Suppressor macrophage treated with lipopolysaccharide for 4 hours (primary cell): ENCODE measurements around the gene PEX11B.

ENCODE experiments used
- DNase-seq: peaks from one replicate; pipeline ENCODE4 v3.0.0-alpha.2; 2020

The PEX11B gene

DNA sequence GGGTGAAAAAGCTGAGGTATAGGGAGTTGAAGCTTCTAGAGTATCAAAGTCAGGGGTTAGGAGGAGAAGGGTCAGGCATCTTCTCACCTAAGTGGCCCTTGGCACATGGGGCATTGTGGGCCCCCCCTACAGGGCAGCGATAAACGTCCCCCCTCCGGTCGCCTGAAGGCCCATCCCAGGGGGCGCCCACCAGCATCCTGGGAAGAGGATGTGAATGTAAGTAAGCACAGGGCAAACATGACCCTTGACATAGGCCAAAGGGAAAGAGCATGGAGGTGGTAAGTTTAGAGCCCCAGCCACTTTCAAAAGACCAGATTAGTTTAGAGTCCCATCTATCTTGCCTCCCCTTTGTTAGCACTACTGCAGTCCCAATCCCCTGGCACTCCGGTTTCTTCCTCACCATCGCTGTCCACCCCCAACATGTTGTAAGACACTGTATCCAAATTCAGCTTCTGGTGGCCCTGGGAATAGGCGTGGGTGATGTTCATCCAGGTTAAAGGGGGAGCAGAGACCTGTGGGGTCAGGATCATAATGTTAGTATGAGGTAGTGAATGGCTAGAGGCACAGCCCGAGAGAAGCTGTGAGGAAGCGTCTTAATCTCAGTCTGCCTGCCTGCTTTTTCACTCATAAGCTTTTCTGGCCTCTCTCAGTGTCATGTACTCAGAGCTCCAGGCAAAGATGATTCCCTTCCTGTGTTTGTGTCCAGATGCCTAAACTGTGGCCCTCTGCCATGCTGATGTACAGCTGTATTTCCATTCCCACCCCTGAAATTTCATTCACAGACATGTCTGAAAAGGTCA lies 11.4 kb downstream of the PEX11B start:
- no peak for DNase-seq

DNA sequence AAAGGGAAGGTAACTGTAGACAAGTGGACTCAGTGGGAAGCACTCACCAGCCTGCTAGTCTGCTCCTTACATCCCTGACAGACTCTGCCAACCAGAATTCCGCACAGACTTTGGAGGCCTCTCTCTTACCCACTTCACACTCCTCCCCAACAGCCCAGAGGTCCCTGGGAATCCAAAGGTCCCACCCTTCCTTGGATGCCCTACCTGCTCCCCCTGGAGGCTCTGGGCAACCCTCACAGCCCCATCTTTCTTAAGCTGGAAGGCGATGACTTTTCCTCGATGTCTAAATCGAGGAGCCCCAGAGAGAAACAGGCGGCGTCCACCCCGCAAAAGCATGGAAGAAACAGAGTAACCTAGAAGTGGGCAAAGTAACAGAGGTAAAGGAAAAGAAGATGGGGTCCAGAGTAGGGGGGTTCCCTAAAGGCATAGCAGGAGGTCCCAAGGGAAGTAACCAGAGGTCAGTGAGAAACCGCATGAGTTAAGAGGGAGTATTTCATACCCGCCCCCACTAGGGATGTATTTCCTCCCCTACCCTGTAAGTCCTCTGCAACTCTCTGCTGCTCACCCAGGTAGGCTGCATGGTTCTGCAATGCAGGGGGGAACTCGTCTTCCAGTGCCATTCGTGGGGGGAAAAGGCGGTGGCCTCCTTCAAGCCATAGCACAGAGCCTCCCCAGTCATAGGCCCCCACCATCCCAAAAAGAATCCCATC lies 17.1 kb downstream of the PEX11B start:
- DNase-seq = no peak

DNA sequence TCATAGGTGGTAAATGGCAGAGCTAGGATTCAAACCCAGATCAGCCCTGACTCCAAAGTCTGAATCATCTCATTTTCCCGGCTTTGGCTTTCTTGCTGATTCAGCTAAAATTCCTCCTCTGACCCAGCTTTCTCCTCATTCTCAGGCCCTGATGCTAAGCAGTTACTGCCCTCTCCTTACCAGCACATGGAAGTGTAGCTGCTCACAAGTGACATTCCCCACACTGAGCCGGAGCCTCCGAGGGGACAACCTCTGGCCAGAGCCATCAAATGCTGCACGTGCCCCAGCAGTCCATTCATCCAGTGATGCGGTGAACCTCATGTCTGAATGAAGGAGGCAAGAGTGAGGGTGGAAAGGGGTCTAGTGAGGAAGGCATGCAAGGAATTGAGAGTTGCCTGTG lies 19.8 kb downstream of the PEX11B start:
- DNase-seq = no peak

DNA sequence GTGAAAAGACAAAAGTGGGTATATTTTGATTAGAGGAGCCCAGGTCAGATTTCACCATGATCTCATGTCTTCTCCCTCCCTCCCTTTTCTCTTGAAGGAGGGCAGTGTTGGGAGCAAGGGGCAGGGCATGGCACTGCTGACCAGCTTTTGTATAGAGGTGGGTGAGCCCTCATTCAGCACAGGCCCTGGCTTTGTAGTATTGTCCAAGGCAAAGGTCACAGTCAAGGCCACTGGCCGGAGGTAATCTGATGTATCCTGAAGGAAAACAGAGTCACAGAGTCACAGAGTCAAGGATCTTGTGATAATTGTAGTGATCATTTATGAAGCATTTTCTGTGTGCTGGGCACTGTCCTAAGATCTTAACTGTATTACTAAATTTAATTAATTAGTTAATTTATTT lies 20.5 kb downstream of the PEX11B start:
- no peak for DNase-seq

DNA sequence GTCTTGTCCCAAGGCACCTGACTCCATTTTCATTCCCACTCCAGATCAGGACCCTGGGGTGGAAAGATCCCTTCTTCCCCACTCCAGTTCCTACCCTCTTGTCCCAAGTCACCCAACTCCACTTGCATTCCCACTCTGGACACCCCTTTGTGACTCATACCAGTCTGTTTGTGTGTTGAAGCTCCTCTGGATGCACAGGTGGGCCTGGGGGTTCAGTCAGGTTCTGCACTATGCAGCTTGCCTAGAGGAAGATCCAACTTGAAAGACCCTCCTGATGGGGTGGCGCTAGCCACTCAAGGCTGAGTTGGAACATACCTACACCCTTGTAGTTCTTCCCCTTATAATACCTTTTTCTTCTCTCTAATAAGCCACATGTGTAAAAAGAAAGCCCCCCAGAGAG lies 23.0 kb downstream of the PEX11B start:
- DNase-seq = no peak

DNA sequence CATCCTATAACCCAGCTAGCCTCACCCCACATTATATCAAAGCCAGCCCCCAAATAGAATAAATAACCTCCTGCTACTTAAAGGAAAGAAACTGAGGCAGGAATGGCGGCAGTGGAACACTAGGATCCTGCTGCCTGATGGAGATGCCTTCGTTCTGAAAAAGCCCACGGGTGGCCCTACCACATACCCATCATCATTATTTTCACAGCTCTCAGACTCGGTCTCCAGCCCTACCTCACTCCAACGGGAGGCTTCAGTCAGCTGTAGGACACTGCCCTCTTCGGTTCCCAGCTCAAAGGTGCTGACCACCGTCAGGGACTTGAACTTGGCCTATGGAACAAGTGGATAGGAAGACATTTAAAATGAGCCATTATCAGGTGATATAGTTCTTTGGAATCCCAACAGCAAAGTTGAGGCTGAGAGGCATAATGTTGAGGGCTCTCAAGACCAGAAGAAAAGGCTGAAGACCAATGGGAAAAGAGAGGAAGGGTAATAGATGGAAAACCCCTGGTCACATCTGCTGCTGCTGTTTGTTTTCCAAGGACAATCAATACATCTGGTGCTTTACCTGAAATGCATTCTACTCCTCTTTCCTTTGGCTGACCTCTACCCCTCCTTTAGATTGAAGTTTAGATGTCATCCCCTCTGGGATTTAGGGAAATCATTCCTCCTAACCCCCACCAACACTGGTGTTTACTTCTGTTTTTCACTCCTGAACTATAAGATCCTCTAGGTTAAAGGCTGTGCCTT lies 25.0 kb downstream of the PEX11B start:
- no peak for DNase-seq

DNA sequence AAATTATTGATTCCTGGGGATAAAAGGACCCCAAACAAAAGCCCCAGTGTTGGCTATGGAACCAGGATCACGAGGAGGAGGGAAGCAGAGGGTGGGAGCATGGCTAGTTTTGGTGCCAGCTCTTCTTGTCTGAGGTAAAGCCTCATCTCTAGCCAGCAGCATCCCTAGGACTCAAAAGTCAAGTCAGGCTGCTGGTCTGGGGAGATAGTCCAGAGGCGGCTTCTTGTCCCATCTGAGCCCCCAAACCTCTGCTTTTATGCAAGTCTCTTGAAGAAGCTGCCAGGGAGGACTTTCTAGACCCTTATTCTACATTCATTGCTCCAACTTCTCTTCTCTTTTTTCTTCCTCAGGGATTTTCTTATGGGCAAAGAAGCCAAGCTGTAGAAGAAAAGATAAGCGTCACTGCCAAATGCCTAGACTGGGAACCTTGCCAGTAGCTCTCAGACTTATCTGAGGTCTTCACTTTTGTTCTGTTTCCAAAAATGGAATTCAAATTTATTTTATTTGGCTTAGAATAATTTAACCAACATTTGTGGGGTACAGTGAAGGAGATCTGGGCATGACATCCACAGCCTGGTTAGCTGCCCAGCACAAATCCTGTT lies 25.9 kb downstream of the PEX11B start:
- DNase-seq = no peak

DNA sequence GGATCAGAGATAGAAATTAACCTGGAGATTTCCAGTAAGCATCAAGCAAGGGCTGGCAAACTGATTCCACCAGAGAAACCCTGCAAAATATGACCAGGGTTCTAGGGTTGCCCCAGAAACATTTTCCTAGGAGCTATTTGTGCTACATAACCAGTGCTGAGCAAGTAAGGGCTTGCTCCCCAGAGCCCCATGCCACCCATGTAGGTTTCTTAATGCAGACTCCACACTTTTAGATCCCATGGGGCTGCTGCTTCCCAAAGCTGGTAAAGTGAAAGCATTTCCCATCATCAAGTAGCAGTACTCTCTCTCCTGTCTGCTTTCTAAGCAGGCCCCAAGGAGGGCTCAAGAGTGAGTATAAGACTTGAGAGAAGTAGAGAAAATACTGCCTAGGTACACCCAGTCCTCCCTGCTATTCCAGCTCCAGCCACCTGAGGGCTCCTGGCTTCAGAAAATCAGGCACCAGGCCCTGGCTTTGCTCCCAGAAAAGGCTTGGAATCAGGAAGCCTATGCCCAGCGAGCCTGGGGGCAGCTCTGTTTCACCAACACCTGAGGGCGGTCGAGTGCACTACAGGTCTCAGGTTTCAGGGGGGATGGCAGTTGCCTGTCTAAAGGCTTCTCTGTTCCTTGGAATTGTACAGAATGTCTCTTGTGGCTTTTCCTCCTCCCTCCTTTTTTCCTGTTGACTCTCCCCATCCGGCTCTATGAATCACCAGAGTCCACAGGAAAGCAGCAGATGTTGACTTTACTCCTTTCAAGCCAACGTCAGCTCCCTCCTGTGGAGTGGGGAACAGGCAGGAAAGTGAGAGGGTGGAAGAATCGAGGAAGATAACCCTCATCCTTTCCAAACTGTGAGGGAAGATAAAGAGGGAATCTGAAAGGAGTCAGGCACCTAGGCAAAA lies 26.7 kb downstream of the PEX11B start:
- DNase-seq = peak; percentile 73

DNA sequence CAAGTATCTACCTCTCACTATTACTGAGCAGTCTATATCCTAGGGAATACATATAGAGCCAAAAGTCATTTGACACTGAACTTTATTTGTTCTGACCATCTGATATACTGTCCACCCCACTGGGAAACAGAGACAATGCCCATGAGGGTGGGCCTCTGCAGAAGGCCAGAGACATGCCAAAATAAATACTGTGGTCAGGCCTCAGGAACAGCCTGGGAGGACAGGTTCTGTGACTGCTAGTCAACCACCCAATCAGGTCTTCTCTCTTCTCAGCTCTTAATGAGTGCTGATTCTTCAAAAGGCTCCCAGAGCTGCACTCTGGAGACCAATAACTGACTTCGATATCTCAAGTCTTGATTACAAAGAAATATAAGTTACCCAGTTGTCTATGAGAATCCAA lies 27.4 kb downstream of the PEX11B start:
- no peak for DNase-seq

DNA sequence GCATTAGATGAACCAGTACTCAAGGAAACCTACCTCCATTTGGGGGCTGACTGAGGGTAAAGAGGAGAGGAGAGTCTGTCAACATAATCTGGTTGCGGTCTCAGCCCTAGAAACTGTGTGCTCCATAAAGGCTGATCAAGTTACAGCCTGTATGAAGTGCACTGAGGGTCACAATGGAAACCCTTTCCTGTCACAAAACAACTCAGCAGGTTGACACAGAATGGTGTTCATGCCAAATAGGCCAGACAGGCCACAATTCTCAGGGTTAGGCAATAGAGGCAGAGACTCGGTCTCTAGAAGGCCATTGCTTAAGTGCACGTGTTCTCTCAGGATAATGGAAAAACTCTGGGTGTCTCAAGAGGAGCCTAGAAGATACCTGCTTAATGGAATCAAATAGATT lies 28.8 kb downstream of the PEX11B start:
- no peak for DNase-seq

DNA sequence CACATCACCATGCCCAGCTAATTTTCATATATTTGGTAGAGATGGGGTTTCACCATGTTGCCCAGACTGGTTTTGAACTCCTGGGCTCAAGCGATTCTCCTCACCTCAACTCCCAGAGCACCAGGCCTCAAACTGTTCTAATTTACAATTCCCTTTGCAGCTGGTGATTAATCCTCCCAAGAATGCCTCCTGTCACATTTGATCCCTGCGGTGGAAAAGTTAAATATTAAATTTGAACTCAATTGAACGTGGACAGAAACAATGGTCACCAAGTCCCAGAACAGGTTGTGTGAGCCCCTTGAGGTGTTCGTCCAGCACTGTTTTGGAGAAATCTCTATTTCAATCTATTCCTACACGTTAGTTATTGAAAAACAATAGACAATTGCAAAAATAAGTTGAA lies 30.9 kb downstream of the PEX11B start:
- DNase-seq = no peak

DNA sequence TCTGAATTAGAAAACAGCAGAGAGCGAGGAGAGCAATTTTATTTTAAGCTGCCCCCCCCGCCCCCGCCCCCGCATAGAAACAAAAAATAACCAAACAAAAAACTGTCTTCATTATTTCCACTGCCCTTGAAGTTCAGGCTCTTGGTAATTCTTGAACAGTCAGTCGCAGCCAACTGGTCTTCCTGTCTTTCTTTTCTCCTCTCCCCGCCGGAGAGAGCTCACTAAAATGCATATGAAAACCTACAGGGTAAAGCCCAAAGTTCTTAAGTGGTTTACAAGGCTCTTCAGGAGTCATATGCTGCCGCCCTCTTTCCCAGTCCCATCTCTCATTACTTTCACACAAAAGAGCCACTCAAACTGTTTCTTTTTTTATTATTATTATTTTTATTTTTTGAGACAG lies 31.7 kb downstream of the PEX11B start:
- no peak for DNase-seq

DNA sequence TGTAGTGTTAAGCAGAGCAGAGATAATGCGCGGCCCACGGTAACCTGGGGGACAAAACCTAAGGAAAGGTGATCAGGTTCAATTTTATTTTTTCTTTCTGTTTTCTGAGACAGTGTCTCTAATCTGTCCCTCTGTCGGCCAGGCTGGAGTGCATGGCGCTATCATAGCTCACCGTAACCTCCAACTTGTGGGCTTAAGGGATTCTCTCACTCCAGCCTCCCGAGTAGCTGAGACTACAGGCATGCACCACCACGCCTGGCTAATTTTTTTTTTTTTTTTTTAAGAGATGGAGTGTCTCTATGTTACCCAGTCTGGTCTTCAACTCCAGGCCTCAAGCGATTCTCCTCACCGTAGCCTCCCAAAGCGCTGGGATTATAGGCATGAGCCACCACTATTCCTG lies 32.1 kb downstream of the PEX11B start:
- DNase-seq = no peak

DNA sequence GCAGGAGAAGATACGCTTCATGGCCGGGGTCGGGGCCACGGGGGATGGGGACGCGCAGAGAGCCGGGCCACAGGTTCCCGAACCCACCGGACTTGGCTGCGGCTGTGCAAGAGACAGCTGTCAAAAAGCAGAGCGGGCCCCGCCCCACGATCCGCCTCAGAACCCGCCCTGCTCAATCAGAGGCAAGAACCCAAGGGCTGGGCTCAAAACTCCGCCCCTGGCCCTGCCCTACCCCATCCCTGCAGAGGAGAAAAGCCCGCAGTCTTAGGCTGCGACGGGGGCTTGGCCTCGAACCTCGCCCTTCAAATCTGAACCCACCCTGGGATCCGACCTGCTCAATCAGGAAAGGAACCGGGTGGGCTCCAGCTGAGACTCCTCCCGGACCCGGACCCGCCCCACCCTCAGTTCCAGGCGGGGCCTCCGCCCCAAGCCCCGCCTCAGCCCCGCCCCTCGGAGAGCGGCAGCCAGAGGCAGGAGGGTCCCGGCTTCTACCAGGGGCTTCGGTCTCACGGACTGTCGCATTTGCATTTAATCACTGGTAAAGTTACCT lies 32.7 kb downstream of the PEX11B start, which contains the start of gene ANKRD35:
Gene ANKRD35 (minus strand): TSS at position 129 of the 550 bp plus-strand sequence. CDS start 108 bp downstream, at position 21.
- DNase-seq = peak; percentile 83

DNA sequence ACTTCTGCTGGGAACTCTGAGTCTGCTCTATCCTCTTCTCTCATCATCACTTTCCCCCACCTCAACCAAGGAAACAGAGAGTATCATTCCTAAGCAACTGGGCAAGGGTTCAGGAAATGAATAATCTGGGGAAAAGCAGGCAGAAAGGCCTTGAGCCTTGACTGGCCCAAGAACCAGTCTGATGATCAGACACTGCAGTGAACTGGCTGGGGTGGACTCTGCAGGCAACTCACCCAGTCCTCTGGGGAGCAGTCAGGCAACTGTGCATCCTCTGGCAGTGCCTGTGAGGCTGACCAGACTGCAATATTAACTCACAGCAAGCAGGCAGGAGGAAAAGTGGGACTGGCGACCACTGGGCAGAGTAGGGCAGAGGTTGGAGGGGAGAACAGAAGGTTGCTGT lies 33.8 kb downstream of the PEX11B start:
- DNase-seq = no peak

DNA sequence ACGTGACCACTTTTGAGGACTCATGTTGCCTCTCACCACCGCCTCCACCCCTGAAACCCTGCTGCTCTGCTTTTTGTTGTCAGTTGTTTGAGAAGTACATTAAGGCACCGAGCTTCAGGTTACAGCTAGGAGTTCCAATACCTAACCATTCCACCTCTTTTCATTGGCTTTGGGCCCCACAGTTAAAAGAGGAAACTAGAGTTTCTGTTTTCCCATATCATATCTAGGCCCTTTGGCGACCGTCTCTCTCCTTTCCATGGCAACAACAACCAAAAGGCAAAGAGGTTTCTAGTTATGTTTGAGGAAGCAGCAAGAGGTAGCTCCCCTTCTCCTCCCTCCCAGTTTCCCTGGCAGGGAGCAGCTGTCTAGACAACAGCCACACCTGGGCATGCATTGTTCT lies 38.7 kb downstream of the PEX11B start:
- no peak for DNase-seq

DNA sequence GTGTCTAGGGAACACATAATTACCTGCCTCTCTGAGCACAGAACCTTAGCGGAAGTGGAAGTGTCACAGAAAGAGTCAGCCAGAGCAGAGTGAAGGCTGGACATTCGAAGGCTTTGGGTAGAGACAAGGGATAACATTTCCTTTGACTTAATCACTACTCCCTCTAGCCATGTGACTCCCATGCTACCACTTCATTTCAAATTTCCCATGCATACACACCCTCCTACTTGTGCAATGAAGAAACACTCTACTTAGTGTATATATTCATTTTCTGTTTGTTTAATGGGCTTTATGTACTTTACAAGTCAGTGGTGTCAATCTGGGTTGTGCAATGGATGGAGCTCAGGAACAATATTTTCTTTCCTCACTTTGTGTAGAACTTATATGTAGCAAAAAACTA lies 39.8 kb downstream of the PEX11B start:
- no peak for DNase-seq

DNA sequence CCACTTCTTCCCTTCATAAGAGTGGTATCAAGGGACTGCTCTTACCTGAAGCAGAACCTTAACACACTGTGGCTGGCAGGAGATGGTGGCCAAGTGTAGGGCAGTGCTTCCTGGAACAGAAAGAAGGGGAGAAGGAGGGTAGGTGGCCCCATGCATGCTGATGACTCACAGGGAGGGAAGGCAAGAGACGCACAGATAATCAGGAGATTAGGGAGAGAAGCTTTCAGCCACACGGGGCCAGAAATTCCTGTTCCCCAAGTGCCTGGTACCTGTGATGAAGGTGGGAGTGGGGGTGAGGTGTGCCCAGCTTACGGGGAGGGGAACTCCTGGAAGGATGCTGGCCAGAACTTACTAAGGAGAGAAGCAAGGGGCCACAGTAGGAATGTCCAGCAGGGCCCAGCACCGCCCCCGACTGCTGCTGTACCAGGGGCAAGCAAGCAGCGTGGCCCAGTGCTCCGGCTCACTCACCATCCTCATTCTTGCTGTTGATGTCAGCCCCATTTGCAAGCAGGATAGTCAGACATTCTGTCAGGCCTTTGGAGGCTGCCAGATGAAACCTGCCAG lies 40.5 kb downstream of the PEX11B start:
- DNase-seq = no peak

DNA sequence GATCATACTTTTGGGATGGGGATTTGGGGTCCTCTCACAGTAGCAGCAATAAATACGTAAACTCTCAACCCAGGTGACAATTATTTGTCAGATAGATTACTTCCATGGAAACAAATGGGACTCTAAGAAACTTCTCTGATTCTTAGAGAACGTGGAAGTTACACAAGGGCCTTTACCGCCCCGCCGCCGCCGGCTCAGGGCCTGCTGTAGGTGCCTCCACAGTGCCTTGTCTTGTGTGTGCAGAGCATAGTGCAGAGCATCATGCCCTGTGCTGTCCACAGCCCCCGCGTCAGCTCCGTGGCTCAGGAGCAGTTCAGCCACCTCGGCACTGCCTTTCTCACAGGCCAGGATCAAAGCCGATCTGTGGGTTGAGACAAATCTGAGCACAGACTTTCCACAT lies 43.9 kb downstream of the PEX11B start:
- DNase-seq = no peak

DNA sequence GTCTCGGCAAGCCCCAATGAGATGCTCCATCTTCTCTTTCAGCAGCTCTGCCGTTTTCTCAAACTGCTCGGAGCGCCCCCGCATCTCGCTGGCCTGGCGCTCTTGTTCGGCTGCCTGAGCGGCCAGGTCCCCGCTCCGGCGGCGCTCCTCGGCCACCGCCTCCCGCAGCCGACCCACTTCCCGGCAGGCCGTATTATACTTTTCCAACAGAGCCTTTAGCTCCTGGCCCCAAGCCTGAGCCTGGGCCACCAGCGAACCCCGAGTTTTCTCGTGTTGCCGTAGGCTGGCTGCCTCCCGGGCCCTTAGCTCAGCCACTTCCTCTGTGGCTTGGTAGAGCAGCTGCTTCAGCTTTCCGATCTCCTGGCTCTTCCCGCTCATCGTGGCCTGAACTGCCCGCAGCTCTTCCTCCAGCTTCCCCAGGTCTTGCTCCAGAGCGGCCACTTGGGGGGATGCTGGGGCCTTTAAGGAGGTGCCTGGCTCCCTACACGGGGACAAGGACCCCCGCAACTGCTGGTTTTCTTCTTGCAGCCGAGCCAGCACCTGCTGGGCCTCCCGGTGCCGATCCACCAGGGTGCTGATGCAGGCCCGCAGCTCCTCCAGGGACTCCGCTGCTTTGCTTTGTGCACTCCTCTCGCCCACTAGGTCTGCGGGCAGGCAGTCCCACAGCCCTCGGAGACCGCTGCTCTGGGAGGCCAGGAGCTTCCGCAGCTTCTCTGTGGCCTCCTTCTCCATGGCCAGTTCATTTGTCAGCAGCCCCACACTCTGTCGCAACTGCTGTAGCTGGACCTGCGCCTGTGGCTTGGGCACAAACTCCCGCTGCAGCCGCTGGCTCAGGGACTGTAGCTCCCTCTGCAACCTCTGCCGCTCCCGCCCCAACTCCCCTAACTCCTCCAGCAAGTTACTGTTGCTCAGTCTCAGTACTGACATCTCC lies 46.3 kb downstream of the PEX11B start:
- peak; percentile 52 for DNase-seq
